Heart right ventricle (tissue), 16 donors: ENCODE results near the gene LAIR2. TPM values are rescaled to one million over a fixed set of nuclear protein-coding genes. Genes with fewer than 3 reads are reported as not detected.
A peak's percentile ranks its signal among the peaks of the same experiment; 100 is the strongest.

ENCODE experiments used
- ATAC-seq, 8 donors: fragments of 200-7000 bp; cut with Tn5 transposase; one replicate each; pipeline ENCODE4 v1.9.1; 2020; ENCODE audit warnings: mild to moderate bottlenecking in 8 of 8, moderate library complexity in 8 of 8, moderate number of reproducible peaks in 1 of 8
- DNase-seq, 2 donors: peaks; one replicate each; pipeline ENCODE4 v3.0.0-alpha.2; 2020
- H3K27ac ChIP-seq, 10 donors: fragments of 200-600 bp; sonication (generic) in 2 of 10; one replicate each; pipeline versions ENCODE4 v1.5.0 to v1.8.0; 2020 to 2022; ENCODE audit warnings: mild to moderate bottlenecking in 3 of 10
- H3K27me3 ChIP-seq, 7 donors: fragments of 200-600 bp; one replicate each; pipeline ENCODE4 v1.8.0; 2021 to 2022; ENCODE audit warnings: mild to moderate bottlenecking in 2 of 7
- H3K36me3 ChIP-seq, 9 donors: fragments of 200-600 bp; sonication (generic) in 1 of 9; one replicate each; pipeline versions ENCODE4 v1.5.0 to v1.8.0; 2020 to 2022; ENCODE audit warnings: mild to moderate bottlenecking in 2 of 9
- H3K4me1 ChIP-seq, 9 donors: fragments of 200-600 bp; sonication (generic) in 1 of 9; one replicate each; pipeline versions ENCODE4 v1.5.0 to v1.8.0; 2020 to 2022; ENCODE audit warnings: mild to moderate bottlenecking in 4 of 9
- H3K4me3 ChIP-seq, 10 donors: fragments of 200-600 bp; sonication (generic) in 2 of 10; one replicate each; pipeline versions ENCODE4 v1.5.0 to v1.8.0; 2020 to 2022; ENCODE audit warnings: mild to moderate bottlenecking in 7 of 10, moderate library complexity in 2 of 10
- H3K9me3 ChIP-seq, 11 donors: fragments of 200-600 bp in 10 of 11; sonication (generic) in 2 of 11; one replicate each; pipeline versions ENCODE4 v1.5.0 to v1.8.0; 2013 to 2022; ENCODE audit warnings: mild to moderate bottlenecking in 2 of 11, control low read depth in 1 of 11, moderate library complexity in 1 of 11
- CTCF ChIP-seq, 9 donors: fragments of 200-600 bp; sonication (generic) in 2 of 9; IDR thresholded peaks; one replicate each; pipeline versions ENCODE4 v1.5.0 to v1.8.0; 2021 to 2022; ENCODE audit warnings: antibody characterized with exemption in 9 of 9, mild to moderate bottlenecking in 5 of 9, moderate library complexity in 1 of 9
- WGBS, 2 donors: extraction: QIAGEN DNeasy Blood & Tissue Kit; methylation state at CpG; one replicate each; pipeline ENCODE4 v1.1.7; 2013; ENCODE audit warnings: inconsistent platforms in 1 of 2; 5-methylcytosine and 5-hydroxymethylcytosine counted together
- intact Hi-C, 10 donors: fragments of 100-400 bp; cut with DNase I; formaldehyde crosslinking; loops; one replicate each; pipeline versions ENCODE4 v1.11.1 to v1.14.2; 2022
- polyA plus RNA-seq, 2 donors: library from polyadenylated mRNA; stranded (reverse); fragments of 200-250 nt; gene quantifications; one replicate each; pipeline ENCODE4 v1.2.3, GENCODE V29; 2013
- total RNA-seq, 10 donors: library from RNA; stranded (reverse); fragmentation: NEBNext Ultra II Directional in 3 of 10; extraction: Animal tissue kit (Norgen Biotek cat#: 25700) in 3 of 10; gene quantifications; one replicate each; pipeline versions ENCODE4 v1.2.1 to v1.2.4, GENCODE V29; 2021 to 2023
- donor health status: Arrhythmogenic right ventricular cardiomyopathy.
- donor health status: ischemic (EF 13 %, LVEDD 7.1; RV severe dilation, severe dysfunction).
- donor health status: healthy with polysubstance abuse.
- donor health status: DM: no; HTN: yes; CAD: no.
- donor health status: DM: no; HTN: no; CAD: no.
- donor health status: ischemic (EF 25% LVEDD 6.9; RV normal size, moderate dysfunction).
- donor health status: ischemic (EF 25% LVEDD 5.7; RV mildly dilated, moderate dysfunction).
- donor health status: healthy.
- donor health status: DM: yes; HTN: yes; CAD: no.
- donor health status: Ischemic cardiomyopathy.
- donor health status: ischemic (EF 35%, LVEDD 5.7; RV mildly dilated, moderate dysfunction).
- donor health status: nonischemic (EF 11% LVEDD 7.7; RV severe dilation, severe dysfunction).
- donor health status: DM: yes; HTN: yes; CAD: no.
- donor health status: PGD.
- donor health status: ischemic (EF 29% LVEDD 5.4; RV normal size, mild dysfunction).
- donor health status: nonischemic (EF 23%, LVEDD 6.1; RV moderate dilation, normal function).

The LAIR2 gene
- total and polyA plus RNA-seq, 12 donors = 0.76 to 2.5 TPM; not detected in 10

GRCh38 chr19:54521860-54522513 lies 19.4 kb downstream of the LAIR2 start:
- DNase-seq (no peak), ATAC-seq (no peak)
- H3K27ac ChIP-seq = no peak overlapping the region
- no peak overlapping the region for H3K4me3 ChIP-seq
- TF ChIP-seq CTCF (IDR thresholded peaks at IDR 0.05) = no peak
- peaks cover 0 to 19% (median 0%) of the 10 kb centered on the region in 9 donors for H3K4me1 ChIP-seq
- intact Hi-C loops = no loop called here
- WGBS, 2 donors = 80 to 83% methylated on average over 6 of the region's 6 CpGs
- no peaks in the 10 kb centered on the region for H3K36me3 ChIP-seq
- peaks cover 0 to 46% (median 3%) of the 10 kb centered on the region in 7 donors for H3K27me3 ChIP-seq
- H3K9me3 ChIP-seq = no peaks in the 10 kb centered on the region

GRCh38 chr19:54523403-54523802 lies 20.8 kb downstream of the LAIR2 start:
- 46 to 62% methylated on average over 5 of the region's 5 CpGs for WGBS, 2 donors
- Histone ChIP-seq H3K4me3 (no peak overlapping the region), H3K9me3 (no peaks in the 10 kb centered on the region), H3K27ac (no peak overlapping the region), H3K36me3 (no peaks in the 10 kb centered on the region), H3K27me3 (peaks cover 0 to 41% (median 3%) of the 10 kb centered on the region in 7 donors), H3K4me1 (peaks cover 0 to 19% (median 0%) of the 10 kb centered on the region in 9 donors)
- DNase-seq = no peak
- no peak for TF ChIP-seq CTCF (IDR thresholded peaks at IDR 0.05)
- intact Hi-C loops = no loop called here
- ATAC-seq = peak in 2 of 8 donors; percentile 53 to 73

GRCh38 chr19:54525636-54526035 lies 23.0 kb downstream of the LAIR2 start:
- no peak for DNase-seq
- Histone ChIP-seq H3K27ac (no peak overlapping the region), H3K27me3 (peaks cover 0 to 21% (median 8%) of the 10 kb centered on the region in 7 donors), H3K9me3 (no peaks in the 10 kb centered on the region), H3K36me3 (no peaks in the 10 kb centered on the region), H3K4me1 (peaks cover 0 to 19% (median 0%) of the 10 kb centered on the region in 9 donors), H3K4me3 (no peak overlapping the region)
- no peak for TF ChIP-seq CTCF (IDR thresholded peaks at IDR 0.05)
- 73 to 77% methylated on average over 5 of the region's 5 CpGs for WGBS, 2 donors
- intact Hi-C loops = no loop called here
- no peak for ATAC-seq

- no peak overlapping the region for H3K4me3 ChIP-seq
- ATAC-seq (no peak), DNase-seq (no peak)
- peaks cover 0 to 17% (median 8%) of the 10 kb centered on the region in 7 donors for H3K27me3 ChIP-seq
- H3K27ac ChIP-seq = no peak overlapping the region
- intact Hi-C loops = no loop called here
- TF ChIP-seq CTCF (IDR thresholded peaks at IDR 0.05) = no peak
- H3K4me1 ChIP-seq = peaks cover 0 to 7% (median 0%) of the 10 kb centered on the region in 9 donors
- H3K9me3 ChIP-seq = no peaks in the 10 kb centered on the region
- 89 to 90% methylated on average over 26 of the region's 26 CpGs for WGBS, 2 donors
- no peaks in the 10 kb centered on the region for H3K36me3 ChIP-seq
Observed at GRCh38 chr19:54526972-54527371, 24.3 kb downstream of the LAIR2 start.
